Osteocyte (in vitro differentiated cells): Measurements from ENCODE around the gene PRDM13. TPM values are rescaled to one million over a fixed set of nuclear protein-coding genes. Genes with fewer than 3 reads are reported as not detected.

Source experiments
- DNase-seq: peaks from one replicate; pipeline ENCODE4 v3.0.0; 2021; ENCODE audit warnings: mixed read lengths; ENCODE audit not compliant: unreplicated experiment; ENCODE audit errors: extremely low spot score
- H3K27ac Mint-ChIP-seq: one replicate; pipeline ENCODE4 v1.8.0; 2021; ENCODE audit warnings: mild to moderate bottlenecking, mixed read lengths; ENCODE audit not compliant: unreplicated experiment
- H3K27me3 Mint-ChIP-seq: one replicate; pipeline ENCODE4 v1.8.0; 2021; ENCODE audit warnings: mixed read lengths; ENCODE audit not compliant: unreplicated experiment
- H3K36me3 Mint-ChIP-seq: one replicate; pipeline ENCODE4 v1.8.0; 2021; ENCODE audit warnings: mixed read lengths; ENCODE audit not compliant: unreplicated experiment
- H3K4me1 Mint-ChIP-seq: one replicate; pipeline ENCODE4 v1.8.0; 2021; ENCODE audit warnings: mixed read lengths; ENCODE audit not compliant: unreplicated experiment
- H3K4me3 Mint-ChIP-seq: one replicate; pipeline ENCODE4 v1.8.0; 2021; ENCODE audit warnings: mild to moderate bottlenecking, moderate library complexity, mixed read lengths; ENCODE audit not compliant: unreplicated experiment
- H3K9me3 Mint-ChIP-seq: one replicate; pipeline ENCODE4 v1.8.0; 2021; ENCODE audit warnings: mixed read lengths; ENCODE audit not compliant: unreplicated experiment
- CTCF ChIP-seq: fragments of 200-600 bp; sonication (generic); IDR thresholded peaks from 2 replicates; pipeline ENCODE4 v1.5.0; 2021; ENCODE audit warnings: antibody characterized with exemption, mild to moderate bottlenecking, moderate library complexity
- total RNA-seq: library from RNA; stranded (reverse); gene quantifications from 2 replicates; pipeline ENCODE4 v1.2.1, GENCODE V29; 2021

PRDM13 gene
- total RNA-seq, 1 donor from 2014 or later = not detected

- Mint-ChIP-seq H3K36me3 (no peaks in the 10 kb centered on the region), H3K4me3 (peak overlapping the region; percentile 66)
- TF ChIP-seq CTCF = no peak
Measured at GRCh38 chr6:99604166-99605073, 2.2 kb upstream of the PRDM13 start.

DNA sequence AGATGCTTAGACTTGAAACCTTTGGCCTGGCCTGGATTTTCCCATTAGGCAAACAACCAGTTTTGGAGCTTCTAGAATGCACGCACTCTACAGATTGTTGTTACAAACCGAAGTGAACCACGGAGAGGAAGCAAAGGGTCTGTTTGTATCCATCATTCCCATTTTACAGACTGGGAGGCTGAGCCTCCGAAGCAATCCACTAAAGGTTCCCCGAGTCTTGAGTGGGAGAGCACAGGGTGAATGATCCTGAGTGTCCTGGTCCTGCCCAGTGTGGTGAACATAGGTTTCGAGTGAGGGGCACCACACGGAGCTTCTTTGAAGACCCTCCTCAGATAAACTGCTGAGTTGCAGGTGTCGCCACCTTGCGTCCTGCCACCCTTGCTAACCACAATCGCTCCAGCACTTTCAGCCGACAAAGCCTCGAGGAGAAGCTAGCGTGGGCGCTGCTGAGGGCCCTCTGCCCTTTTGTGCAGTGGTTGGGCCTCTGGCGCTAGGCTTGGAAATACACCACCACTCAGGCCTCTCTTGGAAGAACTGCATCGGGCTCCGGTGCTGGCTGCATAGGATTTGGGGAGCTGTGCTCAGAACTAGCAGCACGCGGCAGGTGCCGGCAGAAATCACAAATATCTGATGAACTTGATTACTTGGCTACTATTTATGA, 1.4 kb upstream of the PRDM13 start:
- DNase-seq = no peak
- peaks cover 96% of the 10 kb centered on the region for H3K27me3 Mint-ChIP-seq
- peak overlapping the region; percentile 66 for H3K4me3 Mint-ChIP-seq
- H3K4me1 Mint-ChIP-seq = peaks cover 29% of the 10 kb centered on the region
- no peaks in the 10 kb centered on the region for H3K36me3 Mint-ChIP-seq
- H3K27ac Mint-ChIP-seq = no peak overlapping the region
- no peaks in the 10 kb centered on the region for H3K9me3 Mint-ChIP-seq
- no peak for TF ChIP-seq CTCF

More at GRCh38 chr6:99604166-99605073, 2.2 kb upstream of the PRDM13 start:
- no peak overlapping the region for H3K27ac Mint-ChIP-seq
- no peaks in the 10 kb centered on the region for H3K9me3 Mint-ChIP-seq
- peaks cover 96% of the 10 kb centered on the region for H3K27me3 Mint-ChIP-seq
- peaks cover 29% of the 10 kb centered on the region for H3K4me1 Mint-ChIP-seq
- DNase-seq = no peak

DNA sequence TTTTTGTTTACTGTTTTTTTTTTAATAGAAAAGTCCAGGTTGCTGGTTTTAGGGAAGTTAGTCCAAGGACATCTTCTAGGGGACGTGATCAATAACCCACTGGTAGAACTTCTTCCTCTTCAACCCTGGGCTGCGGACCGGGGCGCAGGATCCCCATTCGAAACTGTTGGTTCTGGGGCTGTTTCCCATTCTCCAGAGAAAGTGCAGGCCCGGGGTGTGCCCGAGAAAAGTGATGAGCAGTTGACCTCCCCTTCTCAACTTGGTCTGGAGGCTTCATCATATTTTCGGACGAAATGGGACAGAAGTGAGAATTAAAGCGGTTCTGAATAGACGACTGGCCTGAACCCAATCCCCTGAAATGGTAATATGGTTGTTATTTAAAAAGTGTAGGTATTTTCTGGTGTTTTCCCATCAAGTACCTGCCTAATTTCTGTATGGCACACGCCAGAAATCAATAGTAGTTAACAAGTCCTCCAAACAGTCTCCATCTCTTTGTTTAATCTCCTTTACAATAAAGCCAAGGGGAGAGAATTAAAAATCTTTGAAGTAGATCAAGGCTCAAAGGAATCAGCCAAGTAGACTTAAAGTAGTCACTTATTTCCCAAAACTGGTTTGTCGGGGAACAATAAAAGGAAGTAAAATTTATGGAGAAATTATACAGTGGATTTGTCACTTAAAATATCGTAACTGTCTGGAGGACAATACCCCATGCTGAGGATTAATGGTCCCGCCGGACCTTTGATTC, 550 bp upstream of the PRDM13 start:
- Mint-ChIP-seq H3K4me3 (no peak overlapping the region), H3K27ac (no peak overlapping the region), H3K9me3 (no peaks in the 10 kb centered on the region), H3K4me1 (peaks cover 29% of the 10 kb centered on the region), H3K36me3 (no peaks in the 10 kb centered on the region), H3K27me3 (peaks cover 96% of the 10 kb centered on the region)
- no peak for TF ChIP-seq CTCF
- no peak for DNase-seq

- peaks cover 26% of the 10 kb centered on the region for H3K4me1 Mint-ChIP-seq
- no peak overlapping the region for H3K27ac Mint-ChIP-seq
- H3K36me3 Mint-ChIP-seq = no peaks in the 10 kb centered on the region
- no peak for DNase-seq
- H3K9me3 Mint-ChIP-seq = no peaks in the 10 kb centered on the region
- no peak for TF ChIP-seq CTCF
- peaks cover 95% of the 10 kb centered on the region for H3K27me3 Mint-ChIP-seq
- H3K4me3 Mint-ChIP-seq = no peak overlapping the region
Measured at GRCh38 chr6:99607416-99608036, 893 bp downstream of the PRDM13 start.
